Subcutaneous adipose tissue (tissue), 4 donors: ENCODE measurements around the gene MYLK3. TPM values are rescaled to one million over a fixed set of nuclear protein-coding genes. Genes with fewer than 3 reads are reported as not detected.

Experiments used
- total RNA-seq, 4 donors: library from RNA; depleted of rRNA; stranded (reverse); fragments of >200 nt; gene quantifications; one replicate each; pipeline ENCODE4 v1.1.0, GENCODE V29; 2016
- TF ChIP-seq, protein P1 (sequence below): fragments of 450-650 bp; IDR thresholded peaks from one replicate; pipeline ENCODE4 v1.5.1; 2016; ENCODE audit warnings: low read depth, mild to moderate bottlenecking, control low read depth, antibody characterized with exemption, moderate library complexity

MYLK3 gene
- total RNA-seq, 4 donors from 2014 or later, result 0.17 to 2.6 (median 0.49) TPM

DNA sequence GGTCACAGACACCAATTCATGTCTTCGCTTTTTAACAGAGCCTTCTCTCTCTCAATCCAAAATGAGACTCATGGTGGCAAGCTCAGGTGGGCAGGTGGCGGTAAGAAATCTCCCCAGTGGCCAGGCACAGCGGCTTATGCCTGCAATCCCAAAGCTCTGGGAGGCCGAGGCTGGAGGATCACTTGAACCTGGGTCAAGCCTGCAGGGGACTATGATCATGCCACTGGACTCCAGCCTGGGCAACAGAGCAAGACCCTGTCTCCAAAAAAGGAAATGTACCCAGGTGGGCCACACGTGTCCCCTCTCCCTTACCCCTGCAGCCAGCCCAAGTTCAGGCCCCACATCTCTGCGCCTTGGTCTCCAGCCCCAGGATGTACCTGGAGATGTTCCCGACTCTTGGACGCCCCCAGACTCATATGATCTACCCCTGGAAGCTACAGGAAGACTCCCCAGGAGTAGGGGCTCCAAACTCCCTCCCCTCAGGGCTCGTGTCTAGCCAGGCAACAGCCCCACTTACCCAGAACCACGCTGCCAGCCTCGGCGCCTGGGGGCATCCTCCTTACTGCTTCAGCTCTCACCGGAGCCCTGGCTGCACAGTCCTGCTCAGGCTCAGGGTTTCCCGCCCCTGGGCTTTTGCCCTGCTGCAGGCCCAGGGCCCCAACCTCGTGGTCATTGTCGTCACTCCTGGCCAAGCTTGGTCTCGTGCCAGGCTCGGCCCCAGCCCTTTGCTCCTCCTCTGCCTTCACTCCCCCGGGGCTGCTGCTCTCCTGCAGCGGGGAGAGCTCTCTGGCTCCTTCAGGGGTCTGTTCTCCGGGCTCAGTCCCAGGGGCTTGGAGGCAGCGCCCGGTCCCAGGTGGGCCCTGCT, 16.2 kb downstream of the MYLK3 start:
- TF ChIP-seq, protein P1, sequence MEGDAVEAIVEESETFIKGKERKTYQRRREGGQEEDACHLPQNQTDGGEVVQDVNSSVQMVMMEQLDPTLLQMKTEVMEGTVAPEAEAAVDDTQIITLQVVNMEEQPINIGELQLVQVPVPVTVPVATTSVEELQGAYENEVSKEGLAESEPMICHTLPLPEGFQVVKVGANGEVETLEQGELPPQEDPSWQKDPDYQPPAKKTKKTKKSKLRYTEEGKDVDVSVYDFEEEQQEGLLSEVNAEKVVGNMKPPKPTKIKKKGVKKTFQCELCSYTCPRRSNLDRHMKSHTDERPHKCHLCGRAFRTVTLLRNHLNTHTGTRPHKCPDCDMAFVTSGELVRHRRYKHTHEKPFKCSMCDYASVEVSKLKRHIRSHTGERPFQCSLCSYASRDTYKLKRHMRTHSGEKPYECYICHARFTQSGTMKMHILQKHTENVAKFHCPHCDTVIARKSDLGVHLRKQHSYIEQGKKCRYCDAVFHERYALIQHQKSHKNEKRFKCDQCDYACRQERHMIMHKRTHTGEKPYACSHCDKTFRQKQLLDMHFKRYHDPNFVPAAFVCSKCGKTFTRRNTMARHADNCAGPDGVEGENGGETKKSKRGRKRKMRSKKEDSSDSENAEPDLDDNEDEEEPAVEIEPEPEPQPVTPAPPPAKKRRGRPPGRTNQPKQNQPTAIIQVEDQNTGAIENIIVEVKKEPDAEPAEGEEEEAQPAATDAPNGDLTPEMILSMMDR, result no peak

DNA sequence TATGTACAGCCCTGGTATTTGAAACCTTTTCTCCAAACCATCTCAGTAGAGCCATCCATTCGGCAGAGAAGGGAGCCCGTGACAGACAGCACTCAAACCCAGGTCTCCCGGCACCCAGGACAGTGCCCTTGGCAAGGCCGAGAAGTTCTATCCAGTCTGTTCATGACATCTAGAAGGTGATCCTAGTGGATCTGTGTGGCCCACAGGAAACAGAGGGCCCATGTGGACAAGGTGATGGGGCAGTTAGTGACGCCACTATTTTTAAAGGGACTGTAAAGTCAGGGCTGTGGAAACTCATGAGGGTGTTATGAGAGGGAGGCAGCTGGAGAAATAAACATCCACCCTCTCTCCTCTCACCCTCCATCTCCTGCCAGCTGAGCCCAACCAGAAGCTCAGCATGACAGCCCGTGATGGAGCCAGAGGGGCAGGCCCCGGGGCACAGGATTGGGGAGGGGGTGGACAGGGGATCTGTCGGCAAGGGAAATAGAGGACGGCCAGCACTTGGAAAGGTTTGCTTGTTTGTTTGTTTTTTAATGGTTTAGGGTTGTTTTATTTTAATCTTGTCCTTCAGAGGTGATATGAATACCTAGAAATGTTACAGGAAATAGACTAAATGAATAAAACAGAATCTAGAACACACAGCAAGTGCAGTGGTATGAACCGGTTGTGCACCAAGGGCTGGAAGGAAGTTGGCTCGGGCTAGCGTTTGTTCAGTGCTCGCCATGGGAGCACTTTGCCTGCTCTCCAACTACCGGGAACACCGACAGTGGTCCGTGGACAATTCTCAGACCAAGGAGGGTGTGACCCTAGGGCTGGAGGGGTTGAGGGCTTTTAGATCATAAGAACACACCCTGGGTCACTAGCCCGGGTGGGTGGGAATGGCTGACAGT, 17.1 kb downstream of the MYLK3 start:
- TF ChIP-seq, protein P1, result no peak

DNA sequence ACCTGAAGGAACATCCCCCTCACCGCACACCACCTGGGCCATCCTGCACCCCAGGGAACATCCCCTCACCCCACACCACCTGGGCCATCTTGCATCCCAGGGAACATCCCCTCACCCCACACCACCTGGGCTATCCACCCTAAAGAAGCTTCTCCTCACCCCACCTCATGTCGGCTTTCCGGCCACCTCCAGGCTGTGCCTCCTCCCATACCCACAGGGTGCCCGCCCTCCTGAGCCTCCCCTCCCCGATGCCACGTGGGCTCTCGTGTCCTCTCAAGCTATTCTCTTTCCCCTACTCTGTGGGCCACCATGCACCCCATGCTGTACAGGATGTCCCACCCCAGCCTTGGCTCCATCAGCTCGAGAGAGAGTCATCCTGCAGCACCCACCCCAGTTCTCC, 18.0 kb downstream of the MYLK3 start:
- TF ChIP-seq, protein P1, result no peak

DNA sequence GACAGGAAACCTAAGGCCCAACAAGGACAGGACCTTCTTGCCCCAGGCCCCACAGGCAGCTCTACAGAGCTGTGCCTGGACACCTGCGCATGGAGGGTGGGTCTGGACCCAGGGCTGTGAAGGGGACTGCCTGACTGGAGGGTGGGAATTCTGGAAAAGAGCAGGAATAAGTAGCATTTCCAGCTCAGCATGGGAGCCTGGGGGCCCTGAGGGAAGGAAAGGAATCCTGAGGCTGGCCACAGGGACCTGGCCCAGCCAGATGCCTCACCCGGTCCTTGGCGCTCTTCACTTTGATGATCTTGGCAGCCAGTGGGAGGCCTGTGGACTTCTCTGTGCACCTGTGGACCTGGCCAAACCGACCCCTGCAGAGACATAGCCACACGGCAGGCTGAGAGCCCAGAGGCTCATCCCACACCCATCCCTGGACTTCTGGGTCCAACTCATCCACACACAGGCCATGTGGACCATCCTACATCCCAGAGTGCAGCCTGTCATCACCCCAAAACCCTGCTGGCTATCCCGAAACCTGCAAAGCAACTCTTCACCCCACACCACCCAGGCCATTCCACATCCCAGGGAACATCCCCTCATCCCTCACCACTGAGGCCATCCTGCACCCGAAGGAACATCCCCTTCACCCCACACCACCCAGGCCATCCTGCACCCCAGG, 18.7 kb downstream of the MYLK3 start:
- TF ChIP-seq, protein P1, result no peak

DNA sequence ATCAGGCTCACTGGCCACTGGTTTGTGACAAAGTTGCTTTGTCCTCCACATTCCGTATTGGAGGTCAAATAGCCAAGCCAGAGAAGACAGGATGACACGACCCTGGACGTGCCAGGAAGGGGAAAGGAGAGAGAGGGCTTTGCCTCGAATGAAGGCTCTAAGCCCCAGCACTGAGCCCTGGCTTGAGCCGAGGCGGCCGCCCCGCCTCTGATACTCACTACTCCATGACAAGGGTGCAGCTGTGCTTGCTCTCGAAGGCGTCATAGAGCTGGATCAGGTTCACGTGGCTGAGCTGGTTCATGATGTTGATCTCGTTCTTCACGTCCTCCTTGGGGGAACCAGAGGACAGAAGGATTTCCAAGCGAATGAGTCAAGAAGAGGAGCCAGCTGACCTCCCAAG, 19.3 kb downstream of the MYLK3 start:
- TF ChIP-seq, protein P1, result no peak

DNA sequence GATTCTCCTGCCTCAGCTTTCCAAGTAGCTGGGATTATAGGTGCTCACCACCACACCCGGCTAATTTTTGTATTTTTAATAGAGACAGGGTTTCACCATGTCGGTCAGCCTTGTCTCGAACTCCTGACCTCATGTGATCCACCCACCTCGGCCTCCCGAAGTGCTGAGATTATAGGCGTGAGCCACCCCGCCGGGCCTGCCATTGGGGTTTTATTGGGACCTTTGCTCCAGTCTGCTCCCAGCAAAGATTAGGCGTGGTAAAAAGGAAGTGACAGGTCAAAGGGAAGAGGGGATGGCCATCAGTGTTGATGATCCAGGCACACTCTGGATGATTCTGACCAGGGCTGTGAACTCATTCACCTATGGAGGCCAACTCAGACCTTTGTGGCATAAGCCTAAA, 20.5 kb downstream of the MYLK3 start:
- TF ChIP-seq, protein P1, result no peak
